Caco-2 (cell line): ENCODE measurements around the gene SGMS1. TPM values are rescaled to one million over a fixed set of nuclear protein-coding genes. Genes with fewer than 3 reads are reported as not detected.

ENCODE experiments used
- BruUV-seq: library from RNA; stranded (reverse); fragments of 400-500 nt; replicated peaks from 2 replicates; lab custom pipeline; 2021; lab: Mats Ljungman, UMichigan
- CTCF ChIA-PET: fragments of 300-600 bp; sonication (Branson Sonifier 250); formaldehyde crosslinking; loops from one replicate; lab custom pipeline; 2022; ENCODE audit warnings: antibody characterized with exemption; lab: Charles Lee
- POLR2A ChIA-PET: fragments of 300-600 bp; sonication (Branson Sonifier 250); formaldehyde crosslinking; loops from one replicate; lab custom pipeline; 2022; ENCODE audit warnings: antibody characterized with exemption; lab: Charles Lee
- DNase-seq, 2 experiments: peaks; one replicate each; pipeline versions ENCODE4 v3.0.0 to v3.0.0-alpha.2; 2020 to 2022
- H3K27me3 ChIP-seq: replicated peaks from 2 replicates; pipeline ENCODE4 v1.6.0; 2011; ENCODE audit warnings: low read length; ENCODE audit not compliant: control insufficient read depth, insufficient read depth
- H3K36me3 ChIP-seq: 2 replicates; pipeline ENCODE4 v1.5.1; 2011; ENCODE audit warnings: low read length; ENCODE audit not compliant: control insufficient read depth, insufficient read depth
- H3K4me1 ChIP-seq: fragments of 250-450 bp; sonication (Bioruptor Pico); 2 replicates; pipeline ENCODE4 v1.5.1; 2020; ENCODE audit warnings: mild to moderate bottlenecking
- H3K4me3 ChIP-seq: 2 replicates; pipeline ENCODE4 v1.5.1; 2011; ENCODE audit warnings: low read depth, mild to moderate bottlenecking, control low read depth, low read length
- H3K9me3 ChIP-seq: fragments of 250-450 bp; sonication (Bioruptor Pico); 2 replicates; pipeline ENCODE4 v1.5.1; 2020; ENCODE audit warnings: mild to moderate bottlenecking, moderate library complexity
- H3K27ac Mint-ChIP-seq: one replicate; pipeline ENCODE4 v1.8.0; 2022; ENCODE audit warnings: mixed read lengths; ENCODE audit not compliant: unreplicated experiment
- H3K27me3 Mint-ChIP-seq: one replicate; pipeline ENCODE4 v1.8.0; 2022; ENCODE audit warnings: mixed read lengths; ENCODE audit not compliant: insufficient read depth, unreplicated experiment
- H3K36me3 Mint-ChIP-seq: one replicate; pipeline ENCODE4 v1.8.0; 2022; ENCODE audit warnings: mild to moderate bottlenecking, mixed read lengths; ENCODE audit not compliant: insufficient read depth, unreplicated experiment
- H3K4me1 Mint-ChIP-seq: one replicate; pipeline ENCODE4 v1.8.0; 2022; ENCODE audit warnings: low read depth, mixed read lengths; ENCODE audit not compliant: unreplicated experiment
- H3K4me3 Mint-ChIP-seq: one replicate; pipeline ENCODE4 v1.8.0; 2022; ENCODE audit warnings: mild to moderate bottlenecking, moderate library complexity, mixed read lengths; ENCODE audit not compliant: unreplicated experiment
- H3K9me3 Mint-ChIP-seq: one replicate; pipeline ENCODE4 v1.8.0; 2022; ENCODE audit warnings: mixed read lengths; ENCODE audit not compliant: unreplicated experiment
- intact Hi-C: fragments of 100-400 bp; cut with micrococcal nuclease; formaldehyde crosslinking; loops from one replicate; pipeline ENCODE4 v1.10.0; 2022; ENCODE audit not compliant: unreplicated experiment
- total RNA-seq: library from RNA; stranded (reverse); gene quantifications from 2 replicates; pipeline ENCODE4 v1.2.3, GENCODE V29; 2022
- TF ChIP-seq, protein P1 (sequence below), 2 experiments: fragments of 200-600 bp in 1 of 2; IDR thresholded peaks; 1 replicate in 1 of 2; 2 replicates in 1 of 2; pipeline versions ENCODE4 v1.5.1 to v1.8.0; 2011 to 2022; ENCODE audit warnings: antibody characterized with exemption in 1 of 2, control low read depth in 1 of 2, inconsistent platforms in 1 of 2, low read depth in 1 of 2, low read length in 1 of 2, mild to moderate bottlenecking in 1 of 2, moderate library complexity in 1 of 2; ENCODE audit not compliant: insufficient read depth in 1 of 2, severe bottlenecking in 1 of 2, unreplicated experiment in 1 of 2

Gene SGMS1
- total RNA-seq, 1 experiment from 2014 or later, result 30.5 TPM

DNA sequence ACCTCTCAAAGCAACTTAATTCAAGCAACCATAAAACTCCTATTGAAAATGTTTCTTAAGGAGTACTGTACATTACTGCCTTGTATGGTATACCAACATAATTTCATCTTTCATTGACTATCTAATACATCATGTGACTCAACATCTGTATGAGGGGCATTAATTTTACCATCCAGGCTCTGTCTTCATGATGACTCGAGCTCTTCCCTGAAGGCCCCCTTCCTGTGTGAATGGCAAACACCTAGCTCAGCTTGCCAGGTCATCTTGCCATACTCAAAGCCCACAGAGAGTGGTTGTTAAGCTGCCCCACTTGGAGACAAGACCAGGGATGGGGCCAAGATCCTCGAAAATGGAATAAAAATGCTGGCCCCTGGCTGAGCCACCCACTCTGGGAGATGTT, 82.4 kb downstream of the SGMS1 start:
- H3K27me3 Mint-ChIP-seq, result no peaks in the 10 kb centered on the region
- no peak overlapping the region for H3K27ac Mint-ChIP-seq
- H3K4me3 ChIP-seq, result no peak overlapping the region
- H3K27me3 ChIP-seq, result no peaks in the 10 kb centered on the region
- ChIA-PET POLR2A (no interaction called here), CTCF (no interaction called here)
- no peaks in the 10 kb centered on the region for H3K9me3 ChIP-seq
- DNase-seq, result no peak
- peaks cover 19% of the 10 kb centered on the region for H3K4me1 Mint-ChIP-seq
- H3K36me3 Mint-ChIP-seq, result peaks cover 7% of the 10 kb centered on the region
- no peaks in the 10 kb centered on the region for H3K36me3 ChIP-seq
- TF ChIP-seq, protein P1, sequence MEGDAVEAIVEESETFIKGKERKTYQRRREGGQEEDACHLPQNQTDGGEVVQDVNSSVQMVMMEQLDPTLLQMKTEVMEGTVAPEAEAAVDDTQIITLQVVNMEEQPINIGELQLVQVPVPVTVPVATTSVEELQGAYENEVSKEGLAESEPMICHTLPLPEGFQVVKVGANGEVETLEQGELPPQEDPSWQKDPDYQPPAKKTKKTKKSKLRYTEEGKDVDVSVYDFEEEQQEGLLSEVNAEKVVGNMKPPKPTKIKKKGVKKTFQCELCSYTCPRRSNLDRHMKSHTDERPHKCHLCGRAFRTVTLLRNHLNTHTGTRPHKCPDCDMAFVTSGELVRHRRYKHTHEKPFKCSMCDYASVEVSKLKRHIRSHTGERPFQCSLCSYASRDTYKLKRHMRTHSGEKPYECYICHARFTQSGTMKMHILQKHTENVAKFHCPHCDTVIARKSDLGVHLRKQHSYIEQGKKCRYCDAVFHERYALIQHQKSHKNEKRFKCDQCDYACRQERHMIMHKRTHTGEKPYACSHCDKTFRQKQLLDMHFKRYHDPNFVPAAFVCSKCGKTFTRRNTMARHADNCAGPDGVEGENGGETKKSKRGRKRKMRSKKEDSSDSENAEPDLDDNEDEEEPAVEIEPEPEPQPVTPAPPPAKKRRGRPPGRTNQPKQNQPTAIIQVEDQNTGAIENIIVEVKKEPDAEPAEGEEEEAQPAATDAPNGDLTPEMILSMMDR (IDR thresholded peaks at IDR 0.05; ENCODE audit: insufficient read depth in 1 of 2, low read depth in 1 of 2, low read length in 1 of 2, severe bottlenecking in 1 of 2, unreplicated experiment in 1 of 2), result no peak
- peaks cover 35% of the 10 kb centered on the region for H3K4me1 ChIP-seq
- no TSS peak for BruUV-seq
- intact Hi-C loops, result no loop called here
- no peaks in the 10 kb centered on the region for H3K9me3 Mint-ChIP-seq
- H3K4me3 Mint-ChIP-seq, result no peak overlapping the region

- H3K27me3 Mint-ChIP-seq, result no peaks in the 10 kb centered on the region
- no peak overlapping the region for H3K27ac Mint-ChIP-seq
- TF ChIP-seq, protein P1 (IDR thresholded peaks at IDR 0.05; ENCODE audit: insufficient read depth in 1 of 2, low read depth in 1 of 2, low read length in 1 of 2, severe bottlenecking in 1 of 2, unreplicated experiment in 1 of 2), result no peak
- ChIA-PET CTCF (no interaction called here), POLR2A (no interaction called here)
- H3K4me3 ChIP-seq, result no peak overlapping the region
- no TSS peak for BruUV-seq
- H3K4me3 Mint-ChIP-seq, result no peak overlapping the region
- H3K9me3 Mint-ChIP-seq, result no peaks in the 10 kb centered on the region
- H3K4me1 Mint-ChIP-seq, result peaks cover 14% of the 10 kb centered on the region
- H3K9me3 ChIP-seq, result no peaks in the 10 kb centered on the region
- intact Hi-C loops, result no loop called here
- no peaks in the 10 kb centered on the region for H3K36me3 ChIP-seq
- no peaks in the 10 kb centered on the region for H3K27me3 ChIP-seq
- peaks cover 30% of the 10 kb centered on the region for H3K4me1 ChIP-seq
- H3K36me3 Mint-ChIP-seq, result peaks cover 7% of the 10 kb centered on the region
- DNase-seq, result no peak
Observed at GRCh38 chr10:50540826-50541122, 83.0 kb downstream of the SGMS1 start.

DNA sequence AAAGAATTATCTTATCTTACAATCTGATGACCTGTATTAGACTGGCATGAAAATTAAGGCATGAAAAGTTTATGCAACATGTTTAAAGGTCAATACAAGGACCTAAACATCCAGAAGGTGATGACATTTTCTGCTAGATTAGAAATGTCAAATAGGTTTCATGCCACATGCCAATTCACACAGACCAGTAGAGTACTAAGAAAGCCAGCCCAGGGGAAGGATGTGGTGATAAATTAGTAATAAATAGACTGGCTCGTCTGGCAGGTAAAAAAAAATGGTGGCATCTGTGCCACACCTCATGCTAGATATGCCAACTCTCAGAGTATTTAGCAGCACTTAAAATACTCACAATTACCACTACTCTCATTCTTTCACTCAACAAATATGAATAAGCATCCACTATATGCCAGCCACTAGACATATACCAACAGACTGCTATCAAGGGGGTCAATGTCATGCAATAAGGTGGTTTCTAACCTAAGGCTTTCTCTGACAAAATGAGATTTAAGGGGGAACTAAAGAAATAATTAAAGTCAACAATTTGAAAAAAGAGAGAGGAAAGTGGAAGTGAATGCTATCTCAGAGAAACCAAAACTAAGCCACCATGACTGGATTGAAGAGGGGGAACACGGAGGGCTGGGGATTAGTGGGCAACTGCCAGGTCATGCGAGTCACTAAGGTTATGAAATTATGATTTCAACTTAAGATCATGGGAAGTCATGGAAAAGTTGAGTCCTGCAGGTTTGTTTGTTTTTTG, 83.5 kb downstream of the SGMS1 start:
- H3K27ac Mint-ChIP-seq, result no peak overlapping the region
- Histone ChIP-seq H3K4me1 (peaks cover 25% of the 10 kb centered on the region), H3K36me3 (no peaks in the 10 kb centered on the region), H3K27me3 (no peaks in the 10 kb centered on the region), H3K4me3 (no peak overlapping the region), H3K9me3 (no peaks in the 10 kb centered on the region)
- peaks cover 5% of the 10 kb centered on the region for H3K36me3 Mint-ChIP-seq
- intact Hi-C loops, result no loop called here
- POLR2A ChIA-PET, result no interaction called here
- CTCF ChIA-PET, result no interaction called here
- H3K27me3 Mint-ChIP-seq, result no peaks in the 10 kb centered on the region
- H3K4me1 Mint-ChIP-seq, result peaks cover 9% of the 10 kb centered on the region
- no peak for DNase-seq
- no TSS peak for BruUV-seq
- H3K4me3 Mint-ChIP-seq, result no peak overlapping the region
- H3K9me3 Mint-ChIP-seq, result no peaks in the 10 kb centered on the region
- TF ChIP-seq, protein P1 (IDR thresholded peaks at IDR 0.05; ENCODE audit: insufficient read depth in 1 of 2, low read depth in 1 of 2, low read length in 1 of 2, severe bottlenecking in 1 of 2, unreplicated experiment in 1 of 2), result no peak
